ENCODE data around the gene KLHDC10.
"Not testable (repeated sequence)": the region's sequence is repeated elsewhere in the genome, so short reads cannot be mapped to it uniquely, and the experiment has no call there.

Gene KLHDC10

DNA sequence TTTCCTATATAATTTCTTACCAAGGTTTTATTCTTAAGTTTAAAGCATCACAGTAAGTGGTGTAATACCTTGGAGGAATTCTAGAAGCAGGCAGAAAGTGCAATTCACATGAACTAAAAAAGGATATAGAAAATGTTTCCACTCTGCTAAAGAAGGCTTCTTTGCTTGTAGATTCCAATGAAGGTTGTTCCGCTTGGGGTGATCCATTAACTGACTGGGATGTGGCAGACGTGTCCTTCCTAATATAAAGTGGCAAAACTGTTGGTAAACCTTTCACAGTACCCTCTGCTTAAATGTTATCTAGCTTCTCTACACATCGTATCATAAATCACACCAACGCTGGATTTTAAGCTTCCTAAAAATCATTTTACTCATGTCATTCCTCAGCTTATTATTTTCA, 21.4 kb upstream of the KLHDC10 start:
- no peaks in the 10 kb centered on the region for H3K9me3 ChIP-seq (ENCODE audit: control insufficient read depth in 2 of 2, low read length in 2 of 2)

GRCh38 chr7:130052250-130052649, 18.1 kb upstream of the KLHDC10 start:
- not testable (repeated sequence) for H3K4me3 ChIP-seq (ENCODE audit: low read length in 2 of 2); H3K27me3 ChIP-seq (ENCODE audit: control insufficient read depth in 2 of 2, insufficient read depth in 2 of 2, low read length in 2 of 2); H3K4me1 ChIP-seq (ENCODE audit: control insufficient read depth in 2 of 2, insufficient read depth in 2 of 2, low read length in 2 of 2); H3K9ac ChIP-seq (ENCODE audit: low read depth in 1 of 2, low read length in 2 of 2); H3K9me3 ChIP-seq (ENCODE audit: control insufficient read depth in 2 of 2, low read length in 2 of 2); H3K36me3 ChIP-seq (ENCODE audit: control insufficient read depth in 2 of 2, insufficient read depth in 2 of 2, low read length in 2 of 2); H3K27ac ChIP-seq (ENCODE audit: low read depth in 2 of 2, low read length in 2 of 2)

More for the DNA sequence above, 21.4 kb upstream of the KLHDC10 start:
- Histone ChIP-seq H3K4me1 (ENCODE audit: control insufficient read depth in 2 of 2, insufficient read depth in 2 of 2, low read length in 2 of 2) (peaks cover 0 to 4% of the 10 kb centered on the region in 2 donors), H3K27ac (ENCODE audit: low read depth in 2 of 2, low read length in 2 of 2) (no peak overlapping the region), H3K9ac (ENCODE audit: low read depth in 1 of 2, low read length in 2 of 2) (no peak overlapping the region), H3K36me3 (ENCODE audit: control insufficient read depth in 2 of 2, insufficient read depth in 2 of 2, low read length in 2 of 2) (peaks cover 4 to 7% of the 10 kb centered on the region in 2 donors), H3K4me3 (ENCODE audit: low read length in 2 of 2) (no peak overlapping the region), H3K27me3 (ENCODE audit: control insufficient read depth in 2 of 2, insufficient read depth in 2 of 2, low read length in 2 of 2) (no peaks in the 10 kb centered on the region)

DNA sequence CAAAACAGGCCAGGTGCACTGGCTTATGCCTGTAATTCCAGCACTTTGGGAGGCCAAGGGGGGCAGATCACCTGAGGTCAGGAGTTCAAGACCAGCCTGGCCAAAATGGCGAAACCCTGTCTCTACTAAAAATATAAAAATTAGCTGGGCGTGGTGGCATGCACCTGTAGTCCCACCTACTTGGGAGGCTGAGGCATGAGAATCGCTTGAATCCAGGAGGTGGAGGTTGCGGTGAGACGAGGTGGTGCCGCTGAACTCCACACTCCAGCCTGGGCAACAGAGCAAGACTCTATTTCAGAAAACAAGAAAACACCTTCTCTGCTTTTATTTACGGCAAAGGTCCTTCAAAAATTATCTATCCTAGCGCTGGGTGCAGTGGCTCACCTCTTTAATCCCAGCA, 15.1 kb upstream of the KLHDC10 start:
- H3K4me3 ChIP-seq (ENCODE audit: low read length in 2 of 2); H3K27ac ChIP-seq (ENCODE audit: low read depth in 2 of 2, low read length in 2 of 2); H3K36me3 ChIP-seq (ENCODE audit: control insufficient read depth in 2 of 2, insufficient read depth in 2 of 2, low read length in 2 of 2); H3K4me1 ChIP-seq (ENCODE audit: control insufficient read depth in 2 of 2, insufficient read depth in 2 of 2, low read length in 2 of 2); H3K9me3 ChIP-seq (ENCODE audit: control insufficient read depth in 2 of 2, low read length in 2 of 2); H3K27me3 ChIP-seq (ENCODE audit: control insufficient read depth in 2 of 2, insufficient read depth in 2 of 2, low read length in 2 of 2); H3K9ac ChIP-seq (ENCODE audit: low read depth in 1 of 2, low read length in 2 of 2): not testable (repeated sequence)

GRCh38 chr7:130062246-130062645, 8.1 kb upstream of the KLHDC10 start:
- Histone ChIP-seq H3K9ac (ENCODE audit: low read depth in 1 of 2, low read length in 2 of 2) (no peak overlapping the region), H3K4me3 (ENCODE audit: low read length in 2 of 2) (no peak overlapping the region), H3K27me3 (ENCODE audit: control insufficient read depth in 2 of 2, insufficient read depth in 2 of 2, low read length in 2 of 2) (no peaks in the 10 kb centered on the region), H3K36me3 (ENCODE audit: control insufficient read depth in 2 of 2, insufficient read depth in 2 of 2, low read length in 2 of 2) (no peaks in the 10 kb centered on the region), H3K9me3 (ENCODE audit: control insufficient read depth in 2 of 2, low read length in 2 of 2) (no peaks in the 10 kb centered on the region), H3K27ac (ENCODE audit: low read depth in 2 of 2, low read length in 2 of 2) (no peak overlapping the region), H3K4me1 (ENCODE audit: control insufficient read depth in 2 of 2, insufficient read depth in 2 of 2, low read length in 2 of 2) (no peaks in the 10 kb centered on the region)

DNA sequence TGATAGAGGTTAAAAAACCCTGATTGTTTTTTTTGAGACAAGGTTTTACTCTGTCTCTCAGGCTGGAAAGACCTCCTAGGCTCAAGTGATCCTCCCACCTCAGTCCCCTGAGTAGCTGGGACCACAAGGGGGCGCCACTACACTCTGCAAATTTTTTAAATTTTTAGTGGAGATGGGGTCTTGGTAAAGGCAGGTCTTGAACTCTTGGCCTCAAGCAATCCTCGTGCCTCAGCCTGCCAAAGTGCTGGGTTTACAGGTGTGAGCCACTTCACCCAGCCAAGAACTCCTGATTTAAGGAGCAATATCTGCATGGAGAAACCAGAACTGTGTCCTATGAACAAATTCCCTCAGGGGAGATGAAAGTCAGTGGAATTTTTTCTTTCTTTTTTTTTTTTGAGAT, 7.3 kb upstream of the KLHDC10 start:
- no peaks in the 10 kb centered on the region for H3K4me1 ChIP-seq (ENCODE audit: control insufficient read depth in 2 of 2, insufficient read depth in 2 of 2, low read length in 2 of 2)
- H3K27me3 ChIP-seq (ENCODE audit: control insufficient read depth in 2 of 2, insufficient read depth in 2 of 2, low read length in 2 of 2), result no peaks in the 10 kb centered on the region
- no peak overlapping the region for H3K4me3 ChIP-seq (ENCODE audit: low read length in 2 of 2)
- no peak overlapping the region for H3K27ac ChIP-seq (ENCODE audit: low read depth in 2 of 2, low read length in 2 of 2)
- no peaks in the 10 kb centered on the region for H3K9me3 ChIP-seq (ENCODE audit: control insufficient read depth in 2 of 2, low read length in 2 of 2)
- H3K9ac ChIP-seq (ENCODE audit: low read depth in 1 of 2, low read length in 2 of 2), result no peak overlapping the region
- no peaks in the 10 kb centered on the region for H3K36me3 ChIP-seq (ENCODE audit: control insufficient read depth in 2 of 2, insufficient read depth in 2 of 2, low read length in 2 of 2)

DNA sequence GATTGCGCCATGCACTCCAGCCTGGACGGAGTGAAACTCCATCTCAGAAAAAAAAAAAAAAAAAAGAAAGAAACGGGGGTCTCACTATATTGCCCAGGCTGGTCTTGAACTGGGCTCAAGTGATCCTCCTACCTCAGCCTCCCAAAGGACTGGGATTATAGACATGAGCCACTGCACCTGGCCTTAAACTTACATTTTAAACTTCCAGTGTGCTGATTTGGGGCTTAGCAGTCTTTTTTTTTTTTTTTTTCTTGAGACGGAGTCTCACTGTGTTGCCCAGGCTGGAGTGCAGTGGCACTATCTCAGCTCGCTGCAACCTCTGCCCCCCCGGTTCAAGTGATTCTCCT, 5.8 kb upstream of the KLHDC10 start:
- H3K9me3 ChIP-seq (ENCODE audit: control insufficient read depth in 2 of 2, low read length in 2 of 2); H3K9ac ChIP-seq (ENCODE audit: low read depth in 1 of 2, low read length in 2 of 2); H3K4me3 ChIP-seq (ENCODE audit: low read length in 2 of 2); H3K27me3 ChIP-seq (ENCODE audit: control insufficient read depth in 2 of 2, insufficient read depth in 2 of 2, low read length in 2 of 2); H3K36me3 ChIP-seq (ENCODE audit: control insufficient read depth in 2 of 2, insufficient read depth in 2 of 2, low read length in 2 of 2); H3K4me1 ChIP-seq (ENCODE audit: control insufficient read depth in 2 of 2, insufficient read depth in 2 of 2, low read length in 2 of 2); H3K27ac ChIP-seq (ENCODE audit: low read depth in 2 of 2, low read length in 2 of 2): not testable (repeated sequence)

- H3K36me3 ChIP-seq (ENCODE audit: control insufficient read depth in 2 of 2, insufficient read depth in 2 of 2, low read length in 2 of 2), result no peaks in the 10 kb centered on the region
- no peak overlapping the region for H3K4me3 ChIP-seq (ENCODE audit: low read length in 2 of 2)
- H3K4me1 ChIP-seq (ENCODE audit: control insufficient read depth in 2 of 2, insufficient read depth in 2 of 2, low read length in 2 of 2), result no peaks in the 10 kb centered on the region
- H3K27me3 ChIP-seq (ENCODE audit: control insufficient read depth in 2 of 2, insufficient read depth in 2 of 2, low read length in 2 of 2), result no peaks in the 10 kb centered on the region
- no peaks in the 10 kb centered on the region for H3K9me3 ChIP-seq (ENCODE audit: control insufficient read depth in 2 of 2, low read length in 2 of 2)
- no peak overlapping the region for H3K27ac ChIP-seq (ENCODE audit: low read depth in 2 of 2, low read length in 2 of 2)
- no peak overlapping the region for H3K9ac ChIP-seq (ENCODE audit: low read depth in 1 of 2, low read length in 2 of 2)
Observed at GRCh38 chr7:130065500-130066152, 4.7 kb upstream of the KLHDC10 start.

DNA sequence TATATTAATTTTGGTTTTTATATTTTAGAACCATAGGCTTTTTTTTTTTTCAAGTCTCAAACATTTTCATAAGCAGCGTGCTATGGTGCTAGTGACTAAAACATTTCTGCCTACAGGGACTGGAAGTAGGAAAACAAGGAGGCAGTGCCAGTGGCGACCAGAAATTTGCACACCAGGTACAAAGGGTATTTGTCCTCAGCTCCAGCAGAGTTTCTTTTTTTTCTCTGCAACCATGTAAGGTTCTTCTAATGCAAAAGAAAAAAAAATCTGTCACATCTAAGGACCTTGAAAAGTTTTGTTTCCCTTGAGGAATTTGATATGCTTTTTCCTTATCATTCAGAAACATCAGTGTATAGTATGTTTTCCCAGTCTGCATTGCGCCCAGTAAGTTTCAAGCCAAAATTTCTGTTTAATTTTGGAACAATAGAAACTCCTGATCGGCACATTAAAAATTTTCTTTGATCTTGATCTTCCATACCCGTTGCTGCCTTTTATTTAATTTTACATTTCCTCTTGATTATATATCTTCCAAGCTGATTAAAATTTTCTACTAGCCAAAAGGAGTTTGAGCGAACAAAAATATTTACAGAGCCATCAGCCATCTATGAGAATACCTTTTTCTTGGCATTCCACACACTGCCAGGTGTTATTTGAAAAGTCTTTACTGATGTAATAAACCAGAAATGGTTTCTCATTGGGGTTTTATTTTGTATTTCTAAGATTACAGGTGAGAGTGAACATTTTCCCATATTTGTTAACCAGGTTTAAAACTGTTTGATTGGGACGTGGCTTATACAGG, 956 bp upstream of the KLHDC10 start:
- H3K27ac ChIP-seq (ENCODE audit: low read depth in 2 of 2, low read length in 2 of 2), result peak overlapping the region; percentile 86
- peaks cover 0 to 3% of the 10 kb centered on the region in 2 donors for H3K36me3 ChIP-seq (ENCODE audit: control insufficient read depth in 2 of 2, insufficient read depth in 2 of 2, low read length in 2 of 2)
- H3K4me1 ChIP-seq (ENCODE audit: control insufficient read depth in 2 of 2, insufficient read depth in 2 of 2, low read length in 2 of 2), result peaks cover 11 to 15% of the 10 kb centered on the region in 2 donors
- no peaks in the 10 kb centered on the region for H3K27me3 ChIP-seq (ENCODE audit: control insufficient read depth in 2 of 2, insufficient read depth in 2 of 2, low read length in 2 of 2)
- H3K9me3 ChIP-seq (ENCODE audit: control insufficient read depth in 2 of 2, low read length in 2 of 2), result no peaks in the 10 kb centered on the region
- peak overlapping the region; percentile 91 to 95 for H3K4me3 ChIP-seq (ENCODE audit: low read length in 2 of 2)
- peak overlapping the region; percentile 86 to 94 for H3K9ac ChIP-seq (ENCODE audit: low read depth in 1 of 2, low read length in 2 of 2)

GRCh38 chr7:130070861-130071622, 708 bp downstream of the KLHDC10 start:
- H3K4me3 ChIP-seq (ENCODE audit: low read length in 2 of 2), result peak overlapping the region; percentile 91 to 95
- peaks cover 0 to 3% of the 10 kb centered on the region in 2 donors for H3K36me3 ChIP-seq (ENCODE audit: control insufficient read depth in 2 of 2, insufficient read depth in 2 of 2, low read length in 2 of 2)
- H3K9me3 ChIP-seq (ENCODE audit: control insufficient read depth in 2 of 2, low read length in 2 of 2), result no peaks in the 10 kb centered on the region
- peak overlapping the region; percentile 68 to 71 for H3K9ac ChIP-seq (ENCODE audit: low read depth in 1 of 2, low read length in 2 of 2)
- peaks cover 11 to 15% of the 10 kb centered on the region in 2 donors for H3K4me1 ChIP-seq (ENCODE audit: control insufficient read depth in 2 of 2, insufficient read depth in 2 of 2, low read length in 2 of 2)
- peak overlapping the region; percentile 59 to 63 for H3K27ac ChIP-seq (ENCODE audit: low read depth in 2 of 2, low read length in 2 of 2)
- no peaks in the 10 kb centered on the region for H3K27me3 ChIP-seq (ENCODE audit: control insufficient read depth in 2 of 2, insufficient read depth in 2 of 2, low read length in 2 of 2)

Data from mucosa of rectum (tissue), 2 donors.